Upper lobe of left lung (tissue), 6 donors: Measurements from ENCODE around the gene SLC35F3. TPM values are rescaled to one million over a fixed set of nuclear protein-coding genes. Genes with fewer than 3 reads are reported as not detected.

Experiments
- ATAC-seq, 2 donors: fragments of 200-7000 bp; cut with Tn5 transposase; one replicate each; pipeline ENCODE4 v1.9.1; 2022; ENCODE audit warnings: mild to moderate bottlenecking in 2 of 2, moderate library complexity in 2 of 2; ENCODE audit not compliant: low FRiP score in 2 of 2
- DNase-seq, 2 donors: peaks; one replicate each; pipeline ENCODE4 v3.0.0-alpha.2; 2019 to 2020
- H3K27ac ChIP-seq, 4 donors: fragments of 200-600 bp; sonication (generic); one replicate each; pipeline ENCODE4 v1.5.1; 2016 to 2019
- H3K27me3 ChIP-seq, 4 donors: fragments of 200-600 bp; sonication (generic); one replicate each; pipeline ENCODE4 v1.5.1; 2017 to 2019
- H3K36me3 ChIP-seq, 4 donors: fragments of 200-600 bp; sonication (generic); one replicate each; pipeline ENCODE4 v1.5.1; 2016 to 2019
- H3K4me1 ChIP-seq, 4 donors: fragments of 200-600 bp; sonication (generic); one replicate each; pipeline ENCODE4 v1.5.1; 2018 to 2019
- H3K4me3 ChIP-seq, 4 donors: fragments of 200-600 bp; sonication (generic); one replicate each; pipeline ENCODE4 v1.5.1; 2017 to 2019; ENCODE audit warnings: mild to moderate bottlenecking in 2 of 4, moderate library complexity in 1 of 4
- H3K9me3 ChIP-seq, 4 donors: fragments of 200-600 bp; sonication (generic); one replicate each; pipeline ENCODE4 v1.5.1; 2018 to 2019
- EP300 ChIP-seq, 4 donors: sonication (generic); formaldehyde crosslinking; IDR thresholded peaks; one replicate each; pipeline ENCODE4 v1.5.1; 2017; ENCODE audit warnings: antibody characterized with exemption in 4 of 4, control low read depth in 2 of 4
- POLR2A ChIP-seq, 4 donors: fragments of 450-650 bp; IDR thresholded peaks; one replicate each; pipeline ENCODE4 v1.5.1; 2016 to 2017; ENCODE audit warnings: antibody characterized with exemption in 4 of 4, mild to moderate bottlenecking in 2 of 4
- POLR2AphosphoS5 ChIP-seq, 2 donors: sonication (generic); formaldehyde crosslinking; IDR thresholded peaks; one replicate each; pipeline ENCODE4 v1.5.1; 2017; ENCODE audit warnings: antibody characterized with exemption in 2 of 2
- WGBS, 2 donors: methylation state at CpG; one replicate each; pipeline ENCODE4 v1.1.5; 2017 to 2018; 5-methylcytosine and 5-hydroxymethylcytosine counted together
- total RNA-seq, 6 donors: library from RNA; depleted of rRNA in 4 of 6; stranded (reverse); fragments of >200 nt in 4 of 6; gene quantifications; one replicate each; pipeline versions ENCODE4 v1.1.0 to v1.2.1, GENCODE V29; 2016 to 2021
- TF ChIP-seq, protein P1 (sequence below), 6 experiments: fragments of 450-650 bp in 4 of 6; fragments of 200-600 bp in 2 of 6; sonication (generic) in 2 of 6; IDR thresholded peaks; one replicate each; pipeline ENCODE4 v1.5.1; 2016 to 2019; ENCODE audit warnings: antibody characterized with exemption in 6 of 6
- donor health status: DM: no; HTN: no; CAD: no; lungs with moderate emphysema.
- donor health status: DM: no; HTN: yes; CAD: no; lungs with severe emphysema.

SLC35F3 gene
- total RNA-seq, 6 donors from 2014 or later = 0.30 to 1.7 (median 0.40) TPM; not detected in 1

DNA sequence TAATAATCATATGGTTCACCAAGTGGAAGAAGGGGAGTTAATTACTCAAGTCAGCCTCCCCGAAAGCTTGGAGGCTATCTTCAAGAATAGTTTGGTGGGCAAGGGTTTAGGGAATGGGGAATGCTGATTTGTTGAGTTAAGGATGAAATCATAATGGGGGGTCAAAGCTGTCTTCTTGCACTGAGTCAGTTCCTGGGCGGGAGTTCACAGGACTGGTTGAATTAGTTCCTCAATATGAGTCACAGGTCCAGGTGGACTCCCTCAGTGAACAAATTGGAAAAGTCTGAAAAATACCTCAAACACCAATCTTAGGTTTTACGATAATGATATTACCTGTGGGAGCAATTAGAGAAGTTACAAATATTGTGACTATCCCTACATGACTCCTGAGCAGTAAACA is 353.6 kb downstream of the SLC35F3 start:
- peaks cover 0 to 4% (median 0%) of the 10 kb centered on the region in 4 donors for H3K4me1 ChIP-seq
- no peaks in the 10 kb centered on the region for H3K36me3 ChIP-seq
- H3K27ac ChIP-seq = no peak overlapping the region
- no peak overlapping the region for H3K4me3 ChIP-seq
- DNase-seq = no peak
- 91 to 93% methylated on average over 3 of the region's 3 CpGs for whole genome bisulfite sequencing, 2 donors
- TF ChIP-seq POLR2AphosphoS5 (IDR thresholded peaks at IDR 0.05) (no peak), EP300 (IDR thresholded peaks at IDR 0.05) (no peak), POLR2A (IDR thresholded peaks at IDR 0.05) (no peak)
- TF ChIP-seq, protein P1, sequence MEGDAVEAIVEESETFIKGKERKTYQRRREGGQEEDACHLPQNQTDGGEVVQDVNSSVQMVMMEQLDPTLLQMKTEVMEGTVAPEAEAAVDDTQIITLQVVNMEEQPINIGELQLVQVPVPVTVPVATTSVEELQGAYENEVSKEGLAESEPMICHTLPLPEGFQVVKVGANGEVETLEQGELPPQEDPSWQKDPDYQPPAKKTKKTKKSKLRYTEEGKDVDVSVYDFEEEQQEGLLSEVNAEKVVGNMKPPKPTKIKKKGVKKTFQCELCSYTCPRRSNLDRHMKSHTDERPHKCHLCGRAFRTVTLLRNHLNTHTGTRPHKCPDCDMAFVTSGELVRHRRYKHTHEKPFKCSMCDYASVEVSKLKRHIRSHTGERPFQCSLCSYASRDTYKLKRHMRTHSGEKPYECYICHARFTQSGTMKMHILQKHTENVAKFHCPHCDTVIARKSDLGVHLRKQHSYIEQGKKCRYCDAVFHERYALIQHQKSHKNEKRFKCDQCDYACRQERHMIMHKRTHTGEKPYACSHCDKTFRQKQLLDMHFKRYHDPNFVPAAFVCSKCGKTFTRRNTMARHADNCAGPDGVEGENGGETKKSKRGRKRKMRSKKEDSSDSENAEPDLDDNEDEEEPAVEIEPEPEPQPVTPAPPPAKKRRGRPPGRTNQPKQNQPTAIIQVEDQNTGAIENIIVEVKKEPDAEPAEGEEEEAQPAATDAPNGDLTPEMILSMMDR (IDR thresholded peaks at IDR 0.05) = no peak
- H3K9me3 ChIP-seq = no peaks in the 10 kb centered on the region
- H3K27me3 ChIP-seq = no peaks in the 10 kb centered on the region
- ATAC-seq = no peak

DNA sequence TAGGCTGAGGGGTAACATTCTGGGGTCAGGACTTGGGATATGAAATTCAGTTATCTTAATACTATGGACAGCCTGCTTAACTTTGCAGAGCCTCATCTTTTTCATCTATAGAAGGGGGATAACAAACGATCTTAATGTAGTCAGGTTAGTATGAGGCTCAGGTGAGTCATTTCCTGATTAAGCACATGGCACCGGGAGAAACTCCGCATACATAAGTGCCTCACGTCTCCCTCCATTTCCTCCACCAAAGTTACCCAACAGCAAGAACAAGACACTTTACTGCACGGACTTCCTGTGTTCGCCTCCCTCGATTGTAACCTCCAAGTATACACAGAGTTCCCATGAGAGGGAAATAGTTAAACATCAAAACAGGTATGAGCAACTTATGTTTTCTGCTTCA is 356.1 kb downstream of the SLC35F3 start:
- Histone ChIP-seq H3K4me1 (peaks cover 0 to 4% (median 0%) of the 10 kb centered on the region in 4 donors), H3K36me3 (no peaks in the 10 kb centered on the region), H3K27me3 (no peaks in the 10 kb centered on the region), H3K9me3 (no peaks in the 10 kb centered on the region), H3K27ac (no peak overlapping the region), H3K4me3 (no peak overlapping the region)
- DNase-seq (no peak), ATAC-seq (no peak)
- WGBS, 2 donors = 19 to 47% methylated on average over 7 of the region's 7 CpGs
- TF ChIP-seq EP300 (IDR thresholded peaks at IDR 0.05) = no peak
- no peak for TF ChIP-seq POLR2A (IDR thresholded peaks at IDR 0.05)
- TF ChIP-seq POLR2AphosphoS5 (IDR thresholded peaks at IDR 0.05) = no peak
- TF ChIP-seq, protein P1 (IDR thresholded peaks at IDR 0.05) = no peak

DNA sequence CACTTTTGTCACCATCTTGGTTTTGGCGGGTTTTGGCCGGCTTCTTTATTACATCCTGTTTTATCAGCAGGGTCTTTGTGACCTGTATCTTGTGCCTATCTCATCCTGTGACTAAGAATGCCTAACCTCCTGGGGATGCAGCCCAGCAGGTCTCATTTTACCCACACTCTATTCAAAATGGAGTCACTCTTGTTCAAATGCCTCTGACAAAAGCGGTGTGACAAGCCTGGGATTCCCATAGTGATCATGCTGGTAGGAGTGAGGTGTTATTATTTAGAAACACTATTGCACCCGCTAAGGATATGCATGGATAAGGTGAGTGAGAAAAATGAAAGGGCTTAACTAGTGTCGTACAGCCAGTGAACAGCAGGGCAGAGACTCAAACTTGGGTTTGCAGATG is 357.1 kb downstream of the SLC35F3 start:
- no peaks in the 10 kb centered on the region for H3K27me3 ChIP-seq
- ATAC-seq (no peak), DNase-seq (no peak)
- no peak for TF ChIP-seq EP300 (IDR thresholded peaks at IDR 0.05)
- no peak for TF ChIP-seq POLR2AphosphoS5 (IDR thresholded peaks at IDR 0.05)
- TF ChIP-seq, protein P1 (IDR thresholded peaks at IDR 0.05) = no peak
- TF ChIP-seq POLR2A (IDR thresholded peaks at IDR 0.05) = no peak
- no peaks in the 10 kb centered on the region for H3K9me3 ChIP-seq
- H3K36me3 ChIP-seq = no peaks in the 10 kb centered on the region
- WGBS, 2 donors = 83 to 84% methylated on average over 5 of the region's 5 CpGs
- H3K4me1 ChIP-seq = peaks cover 0 to 4% (median 0%) of the 10 kb centered on the region in 4 donors
- H3K4me3 ChIP-seq = no peak overlapping the region
- H3K27ac ChIP-seq = no peak overlapping the region

DNA sequence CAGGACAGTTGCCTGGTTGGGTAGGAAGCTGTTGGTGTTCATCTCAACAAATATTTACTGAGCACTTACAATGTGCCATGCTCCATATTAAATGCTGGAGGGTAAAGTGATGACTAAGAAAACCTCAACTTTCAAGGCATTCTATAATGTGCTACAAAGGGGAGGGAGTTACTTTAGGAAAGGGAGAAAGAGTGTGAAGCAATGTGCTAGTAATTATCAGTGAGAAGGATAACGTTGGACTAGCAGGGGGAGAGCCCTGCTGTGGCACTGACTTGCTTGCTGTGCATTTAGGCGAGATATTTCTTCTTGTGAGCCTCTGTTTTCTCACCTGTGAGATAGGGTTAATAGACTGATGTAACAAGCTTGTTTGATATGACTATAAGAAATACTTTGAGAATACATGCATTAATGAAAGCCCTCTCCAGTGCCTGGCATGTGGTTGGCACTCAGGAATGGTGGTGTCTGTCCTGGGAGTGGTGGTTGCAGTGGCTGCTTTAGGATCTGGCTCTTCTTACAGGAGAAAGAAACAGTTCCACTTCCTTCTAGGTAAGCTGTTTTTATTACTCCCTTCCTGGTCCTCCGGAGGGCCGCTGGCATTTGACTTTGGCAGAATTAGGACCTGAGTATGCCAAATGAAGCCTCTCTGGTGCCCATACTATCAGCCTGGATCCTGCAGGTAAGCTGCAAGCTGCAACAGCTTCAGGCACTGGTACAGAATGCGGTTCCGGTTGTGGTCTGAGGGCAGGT is 357.7 kb downstream of the SLC35F3 start:
- WGBS, 2 donors = 78 to 85% methylated on average over 6 of the region's 6 CpGs
- H3K27ac ChIP-seq = no peak overlapping the region
- H3K36me3 ChIP-seq = no peaks in the 10 kb centered on the region

More for the DNA sequence above, 357.7 kb downstream of the SLC35F3 start:
- DNase-seq = no peak
- Histone ChIP-seq H3K9me3 (no peaks in the 10 kb centered on the region), H3K4me1 (peaks cover 0 to 4% (median 0%) of the 10 kb centered on the region in 4 donors), H3K4me3 (no peak overlapping the region), H3K27me3 (no peaks in the 10 kb centered on the region)
- TF ChIP-seq, protein P1 (IDR thresholded peaks at IDR 0.05) = no peak
- no peak for TF ChIP-seq EP300 (IDR thresholded peaks at IDR 0.05)
- TF ChIP-seq POLR2A (IDR thresholded peaks at IDR 0.05) = no peak
- no peak for ATAC-seq
